GDM1 (cell line): Measurements from ENCODE around the gene MEMO1.

ENCODE experiments used
- DNase-seq: peaks from one replicate; lab custom pipeline; 2025; lab: John Stamatoyannopoulos, UW

MEMO1 gene

GRCh38 chr2:31823558-31823957 is 187.2 kb downstream of the MEMO1 start:
- DNase-seq, result no peak

- no peak for DNase-seq
Measured at GRCh38 chr2:31822587-31822986, 188.2 kb downstream of the MEMO1 start.
